Measurements from ENCODE around the gene PPP4R4.
"Not testable (repeated sequence)": the region's sequence is repeated elsewhere in the genome, so short reads cannot be mapped to it uniquely, and the experiment has no call there.

PPP4R4 gene

DNA sequence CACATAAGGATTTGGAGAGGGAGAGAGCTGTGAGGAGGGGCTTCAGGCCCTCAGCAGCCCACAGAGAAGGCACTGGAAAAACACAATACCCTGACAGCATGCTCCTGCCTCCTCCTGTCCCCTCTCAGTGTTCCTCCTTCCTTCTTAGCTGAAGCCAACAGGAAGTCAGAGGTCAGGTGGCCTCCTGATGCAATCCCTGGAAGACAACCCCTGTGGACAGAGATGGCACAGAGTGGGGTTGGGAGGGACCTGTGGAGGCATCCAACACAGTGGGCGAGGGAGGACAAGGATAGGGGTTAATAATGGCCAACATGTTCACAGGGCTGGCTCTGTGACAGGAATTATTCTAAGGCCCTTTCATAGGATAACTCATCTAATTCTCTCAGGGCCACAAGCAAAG, 29.4 kb upstream of the PPP4R4 start:
- no peak for DNase-seq

DNA sequence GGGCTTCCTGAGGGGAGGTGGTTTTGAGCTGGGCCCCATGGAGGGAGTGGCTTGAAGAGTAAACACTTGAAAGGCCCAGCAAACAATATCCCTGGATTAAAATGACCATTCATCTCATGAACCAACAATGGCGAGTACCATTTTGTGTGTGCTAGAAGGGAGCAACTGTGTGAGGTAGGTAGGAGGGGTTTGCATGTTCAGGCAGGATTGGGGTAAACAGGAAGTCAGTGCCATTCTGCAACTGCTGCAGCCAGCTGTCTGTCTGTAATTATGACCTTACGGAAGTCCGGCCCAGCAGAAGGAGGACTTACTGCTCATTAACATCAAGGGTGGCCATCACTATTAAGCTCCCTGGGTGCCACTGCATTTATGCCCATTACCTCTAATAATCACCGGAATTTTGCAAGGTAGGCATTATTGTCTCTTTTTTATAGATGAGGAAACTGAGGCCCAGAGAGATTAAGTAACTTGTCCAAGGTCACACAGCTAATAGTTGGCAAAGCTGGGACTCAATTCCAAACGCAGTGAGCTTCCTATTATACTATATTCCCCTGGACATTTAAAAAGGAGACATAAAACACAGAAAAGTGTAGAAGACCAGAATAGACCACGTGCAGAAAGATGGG, 28.1 kb upstream of the PPP4R4 start:
- DNase-seq: no peak

DNA sequence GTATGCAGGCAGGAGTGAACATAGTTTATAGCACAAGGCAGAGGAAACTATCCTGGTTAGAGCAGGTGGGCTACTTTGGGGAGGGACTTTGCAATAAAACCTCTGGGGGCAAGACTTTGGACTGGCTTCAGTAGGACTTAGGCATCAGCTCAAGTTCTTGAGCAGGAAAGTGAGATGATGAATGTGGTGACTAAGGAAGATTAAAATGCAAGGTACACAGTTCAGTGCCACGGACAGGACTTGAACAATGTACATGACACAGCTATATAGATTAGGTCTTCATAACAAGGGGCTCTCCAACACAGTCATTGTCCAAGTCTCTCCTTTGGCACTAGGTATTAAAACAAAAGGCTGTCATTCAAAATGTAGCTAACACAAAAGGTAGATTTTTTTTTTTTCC, 21.4 kb upstream of the PPP4R4 start:
- no peak for DNase-seq

DNA sequence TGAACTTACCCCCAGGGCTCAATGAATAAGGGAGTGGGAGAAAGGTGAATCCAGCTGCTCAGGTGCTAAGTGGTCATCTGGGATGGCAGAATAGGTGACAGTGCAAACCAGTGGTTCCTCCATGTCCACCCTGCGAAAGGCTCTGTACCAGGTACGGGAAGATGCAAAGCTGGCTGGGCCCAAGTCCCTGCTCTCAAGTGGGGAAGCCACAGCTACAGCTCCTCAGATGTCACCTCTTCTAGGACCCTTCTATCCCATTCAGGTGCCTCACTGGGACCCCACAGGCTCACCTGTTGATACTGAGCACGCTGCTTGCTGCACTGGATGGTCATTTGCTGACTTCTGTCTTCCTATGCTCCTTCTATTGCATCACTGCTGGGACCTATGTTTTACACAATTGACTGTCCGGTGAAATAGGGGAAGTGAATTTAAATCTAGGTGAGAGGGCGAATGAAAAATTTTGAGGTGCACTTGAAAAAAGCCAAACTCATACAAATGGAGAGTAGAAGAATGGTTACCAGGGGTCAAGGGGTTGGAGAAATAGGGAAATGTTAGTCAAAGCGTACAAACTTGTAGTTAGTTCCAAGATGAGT, 20.3 kb upstream of the PPP4R4 start:
- no peak for DNase-seq

DNA sequence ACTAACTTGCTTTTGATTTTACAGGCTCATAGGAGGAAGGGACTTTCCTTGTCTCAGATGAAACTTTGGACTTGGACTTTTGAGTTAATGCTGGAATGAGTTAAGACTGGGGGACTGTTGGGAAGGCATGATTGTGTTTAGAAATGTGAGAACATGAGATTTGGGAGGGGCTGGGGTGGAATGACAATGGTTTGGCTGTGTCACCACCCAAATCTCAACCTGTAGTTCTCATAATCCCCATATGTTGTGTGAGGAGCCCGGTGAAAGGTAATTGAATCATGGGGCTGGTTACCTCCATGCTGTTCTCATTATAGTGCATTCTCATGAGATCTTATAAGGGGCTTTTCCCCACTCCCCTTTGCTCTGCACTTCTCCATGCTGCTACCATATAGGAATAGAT, 18.0 kb upstream of the PPP4R4 start:
- not testable (repeated sequence) for DNase-seq

DNA sequence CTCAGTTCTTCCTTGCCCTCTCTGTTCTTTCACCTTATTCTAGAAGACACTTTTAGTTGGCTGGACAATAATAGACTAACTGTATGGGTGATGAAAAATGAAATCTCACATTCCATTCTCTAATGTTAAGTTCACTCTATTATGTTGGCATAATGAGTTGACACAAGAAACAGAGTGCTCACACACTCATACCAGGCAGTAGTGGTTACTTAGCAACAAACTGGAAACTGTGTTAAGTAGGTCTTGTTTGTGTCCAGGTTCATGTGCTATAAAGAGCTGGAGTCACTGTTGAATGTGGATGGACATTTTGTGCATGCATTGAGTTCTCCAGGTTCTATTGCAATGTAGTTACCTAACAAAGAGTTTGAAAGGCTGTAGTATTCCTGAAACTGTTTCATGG, 16.9 kb upstream of the PPP4R4 start:
- DNase-seq: no peak

DNA sequence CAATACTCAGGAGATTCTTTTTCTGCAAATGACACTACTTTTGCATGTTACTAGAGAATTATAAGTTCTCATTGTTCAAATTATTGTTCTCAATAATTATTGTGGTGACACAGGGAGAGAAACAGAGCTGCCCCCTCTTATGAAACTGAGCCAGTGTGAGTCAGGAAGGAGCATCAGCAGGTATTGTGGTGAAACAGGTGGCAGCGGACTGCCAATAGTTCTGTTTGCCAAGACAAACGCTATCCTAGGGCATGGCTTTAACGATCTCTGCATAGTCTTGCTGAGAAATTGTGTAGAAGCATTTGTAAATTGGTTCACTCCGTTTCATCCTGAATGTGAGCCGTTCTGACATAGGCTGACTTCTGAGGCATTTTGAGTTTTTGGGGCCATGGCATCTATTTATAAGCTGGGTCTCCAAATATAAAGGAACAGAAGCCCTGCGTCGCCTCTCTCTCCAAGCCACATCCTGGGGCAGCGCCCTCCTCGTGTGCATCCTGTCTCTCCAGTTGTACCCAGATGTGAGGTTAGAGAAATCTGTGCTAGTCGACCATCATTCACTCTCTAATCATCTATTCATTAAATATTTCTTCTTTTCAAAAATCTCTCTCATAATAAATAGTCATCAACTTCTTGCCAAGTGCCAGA, 15.8 kb upstream of the PPP4R4 start:
- no peak for DNase-seq

DNA sequence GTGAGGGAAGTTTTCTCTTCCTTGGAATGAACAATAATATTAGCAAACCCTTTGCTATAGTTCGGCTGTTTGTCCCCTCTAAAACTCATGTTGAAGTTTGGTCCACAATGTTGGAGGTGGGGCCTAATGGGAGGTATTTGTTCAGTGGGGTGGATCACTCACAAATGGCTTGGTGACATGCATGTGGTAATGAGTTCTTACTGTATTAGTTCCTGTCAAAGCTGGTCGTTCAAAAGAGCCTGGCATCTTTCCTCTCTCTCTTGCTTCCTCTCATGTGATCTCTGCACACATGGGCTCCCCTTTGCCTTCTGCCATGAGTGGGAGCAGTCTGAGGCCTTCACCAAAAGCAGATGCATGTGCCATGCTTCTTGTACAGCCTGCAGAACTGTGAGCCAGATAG, 13.1 kb upstream of the PPP4R4 start:
- no peak for DNase-seq

DNA sequence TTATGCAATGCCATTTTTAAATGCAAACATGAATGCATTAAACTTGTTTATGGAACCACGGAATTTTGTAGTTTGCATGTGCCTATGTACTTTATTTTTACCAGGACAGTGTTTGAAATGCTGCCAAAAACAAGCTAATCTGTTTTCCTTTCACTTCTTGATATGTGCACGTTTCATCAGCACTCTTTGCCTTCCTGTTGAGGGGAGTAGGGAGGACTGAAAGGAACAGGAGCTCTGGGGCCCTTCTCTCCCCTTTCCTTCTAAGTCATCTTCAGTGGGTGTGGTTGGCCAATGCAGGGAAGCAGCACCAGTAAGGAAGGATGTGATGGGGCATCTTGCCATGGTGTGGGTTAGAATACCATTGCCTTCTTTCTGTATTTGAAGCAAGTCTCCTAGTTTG, 12.1 kb upstream of the PPP4R4 start:
- DNase-seq: no peak

DNA sequence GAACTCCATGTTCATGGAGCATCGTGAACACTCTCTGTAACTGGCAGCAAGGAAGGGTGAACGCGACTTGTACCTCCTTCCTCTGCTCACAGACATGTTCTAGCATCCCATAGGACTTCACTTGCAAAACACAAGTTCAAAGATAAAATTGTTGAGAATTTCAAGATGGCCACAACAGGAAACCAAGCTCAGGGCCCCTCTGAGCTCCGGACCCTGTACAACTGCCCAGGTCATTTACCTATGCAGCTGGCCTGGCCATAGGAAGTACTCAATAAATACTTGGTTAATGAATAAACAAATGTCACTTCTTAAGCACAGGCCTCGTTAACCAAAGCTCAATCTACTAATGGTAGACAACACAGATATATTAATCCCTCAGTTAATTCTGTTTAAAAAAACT, 11.7 kb upstream of the PPP4R4 start:
- no peak for DNase-seq

DNA sequence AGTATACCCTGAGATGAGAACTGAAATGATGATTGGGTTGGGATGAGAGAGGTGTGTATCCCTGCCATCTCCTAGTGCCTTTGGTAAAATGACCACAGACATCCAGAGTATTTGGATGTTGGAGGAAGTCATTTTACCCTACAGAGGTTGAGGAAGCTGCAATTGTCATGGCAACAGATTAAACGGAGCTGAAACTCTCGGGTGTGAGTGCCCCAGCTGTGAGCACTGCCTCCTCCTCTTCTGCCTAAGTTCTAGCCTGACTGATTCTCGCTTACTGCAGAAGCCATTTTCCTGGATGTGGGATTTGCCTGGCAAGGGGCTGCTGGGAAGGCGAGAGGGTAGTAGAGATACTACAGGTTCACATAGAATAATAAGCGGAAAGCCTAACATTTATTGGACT, 10.3 kb upstream of the PPP4R4 start:
- DNase-seq: no peak

DNA sequence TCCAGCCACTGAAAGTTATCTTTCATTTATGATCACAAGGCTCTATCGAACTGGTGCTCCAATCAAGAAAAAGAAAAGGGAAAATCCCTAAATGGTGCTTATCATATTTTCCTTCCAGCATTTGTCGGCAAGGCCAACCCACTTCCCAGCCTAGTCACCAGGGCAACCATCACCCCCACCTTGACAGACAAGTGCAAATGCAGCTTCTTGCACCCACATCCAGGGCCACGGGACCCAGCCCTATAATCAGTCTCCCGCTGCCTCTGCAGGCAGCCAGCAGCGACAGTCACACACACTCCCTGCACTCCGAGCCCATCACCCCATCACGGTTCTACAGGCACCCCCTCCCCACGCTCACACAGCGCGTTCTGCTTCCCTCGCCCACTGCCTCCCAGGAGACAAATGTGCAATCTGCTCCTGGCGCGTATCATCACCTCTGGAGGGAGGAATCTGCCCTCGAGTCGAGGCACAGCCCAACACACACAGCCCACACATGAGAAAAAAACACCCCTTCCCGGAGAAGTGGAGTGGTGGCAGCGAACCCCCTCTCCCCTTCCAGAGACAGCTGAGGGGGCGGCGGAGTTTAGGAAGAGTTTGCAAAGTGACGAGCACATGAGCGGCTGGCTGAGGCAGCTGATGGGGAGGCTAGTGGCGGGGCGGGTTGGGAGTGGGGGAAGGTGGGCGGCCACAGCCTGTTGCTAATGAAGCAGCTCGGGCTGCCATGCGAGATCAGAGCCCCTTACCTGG, 9.3 kb upstream of the PPP4R4 start:
- DNase-seq: no peak

DNA sequence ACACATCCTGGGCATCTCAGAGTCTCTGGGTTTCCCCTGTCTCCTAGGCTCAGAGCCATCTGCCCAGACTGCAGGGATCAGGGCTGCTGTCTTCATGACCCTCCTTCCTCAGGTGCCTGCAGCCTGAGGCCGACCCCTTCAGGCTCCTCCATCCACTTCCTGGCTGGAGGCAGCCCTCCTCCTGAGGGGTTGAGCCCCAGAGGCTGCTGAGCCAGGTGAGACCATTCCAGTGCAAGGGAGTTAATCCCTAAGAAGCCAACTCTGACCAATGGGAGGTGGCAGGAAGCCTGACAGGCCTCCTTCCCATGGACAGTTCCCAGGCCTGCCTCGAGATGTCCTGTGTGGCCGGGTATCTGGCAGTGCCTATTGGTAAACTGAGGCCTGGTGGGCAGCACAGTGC, 8.4 kb upstream of the PPP4R4 start:
- no peak for DNase-seq

DNA sequence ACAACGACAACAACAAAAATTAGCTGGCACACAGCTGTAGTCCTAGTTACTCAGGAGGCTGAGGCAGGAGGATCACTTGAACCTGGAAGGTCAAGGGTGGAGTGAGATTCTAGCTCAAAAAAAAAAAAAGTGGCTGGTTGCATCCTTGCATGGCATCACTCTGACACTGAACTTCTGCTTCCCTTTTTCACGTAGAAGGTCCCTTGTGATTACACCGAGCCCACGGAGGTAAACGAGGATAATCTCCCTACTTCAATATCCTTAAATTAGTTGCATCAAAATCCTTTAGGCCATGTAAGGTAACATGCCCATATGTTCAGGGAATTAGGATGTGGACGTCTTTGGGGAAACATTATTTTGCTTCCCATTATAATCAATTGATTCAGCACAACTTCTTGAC, 4.0 kb upstream of the PPP4R4 start:
- DNase-seq: no peak

DNA sequence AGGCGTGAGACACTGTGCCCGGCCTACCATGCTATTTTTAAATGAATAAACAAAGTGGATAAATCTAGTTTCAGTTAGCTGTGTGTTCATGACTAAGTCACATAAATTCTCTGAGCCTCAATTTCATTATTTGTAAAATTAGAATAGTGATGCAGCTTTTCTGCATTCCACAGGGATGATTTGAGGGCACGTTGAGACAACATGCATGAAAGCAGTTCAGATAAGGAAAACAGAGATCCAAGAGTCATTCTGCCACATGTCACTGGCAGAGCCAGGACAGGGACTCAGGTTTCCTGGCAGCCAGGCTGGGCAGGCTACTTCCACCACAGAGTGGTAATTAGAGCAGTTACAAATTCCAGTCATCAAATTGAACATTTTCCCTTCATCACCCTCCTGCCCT, 2.9 kb upstream of the PPP4R4 start:
- DNase-seq: peak; percentile 42

DNA sequence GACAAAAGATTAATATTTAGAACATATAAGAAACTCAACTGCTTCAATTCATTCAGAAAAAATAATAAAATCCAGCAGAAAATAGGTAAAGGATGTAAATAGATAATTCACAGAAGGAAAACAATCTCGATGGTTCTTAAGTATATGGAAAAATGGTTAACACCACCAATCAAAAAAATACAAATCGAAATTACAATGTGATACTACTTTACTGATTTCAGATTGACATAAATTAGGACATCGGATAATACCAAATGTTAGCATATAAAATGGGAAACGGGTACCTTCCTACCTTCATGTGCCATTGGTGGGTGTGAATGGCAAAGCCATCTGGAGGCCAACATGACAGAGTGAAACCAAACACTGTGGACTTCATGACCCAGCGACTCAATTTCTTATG, 1.6 kb upstream of the PPP4R4 start:
- DNase-seq: no peak

DNA sequence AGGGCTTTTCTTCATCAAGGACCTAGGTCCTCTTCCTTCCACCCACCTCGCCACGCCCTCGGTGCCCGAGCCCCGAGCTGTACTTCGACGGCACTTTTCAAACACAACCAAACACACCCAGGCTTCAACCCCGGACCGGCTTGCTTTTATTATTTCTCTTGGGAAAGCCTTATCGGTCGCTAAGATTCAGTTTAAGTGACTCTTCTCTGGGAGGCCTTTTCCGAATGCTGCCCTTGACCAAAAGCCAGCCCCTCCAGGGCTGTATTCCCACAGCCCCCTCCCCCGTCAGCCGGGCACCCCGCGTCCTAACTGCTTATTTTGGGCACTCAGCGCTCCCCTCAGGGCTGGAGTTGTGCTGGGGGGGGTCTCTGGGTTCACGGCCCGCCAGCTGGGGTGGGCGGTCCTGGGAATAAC, 644 bp upstream of the PPP4R4 start:
- no peak for DNase-seq

DNA sequence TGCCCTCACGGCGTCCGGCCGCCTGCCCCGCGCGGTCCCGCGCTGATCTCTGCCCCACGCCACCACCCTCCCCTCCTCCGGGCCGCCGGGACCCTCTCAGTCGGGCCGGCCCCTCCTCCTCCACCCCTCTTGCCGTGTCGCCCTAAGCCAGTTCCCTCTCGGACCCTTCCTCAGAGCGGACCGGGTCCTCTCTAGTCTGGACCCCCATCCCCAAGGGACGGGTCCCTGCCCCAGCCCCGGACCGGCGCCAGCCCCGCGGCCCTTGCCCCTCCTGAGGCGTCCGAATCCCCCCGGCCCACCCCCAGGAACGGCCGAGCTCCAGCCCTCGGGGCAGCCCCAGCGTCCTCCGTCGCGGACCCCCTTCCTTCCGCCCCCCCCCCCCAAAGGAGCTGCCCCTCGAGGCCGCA, 485 bp downstream of the PPP4R4 start:
- DNase-seq: no peak

DNA sequence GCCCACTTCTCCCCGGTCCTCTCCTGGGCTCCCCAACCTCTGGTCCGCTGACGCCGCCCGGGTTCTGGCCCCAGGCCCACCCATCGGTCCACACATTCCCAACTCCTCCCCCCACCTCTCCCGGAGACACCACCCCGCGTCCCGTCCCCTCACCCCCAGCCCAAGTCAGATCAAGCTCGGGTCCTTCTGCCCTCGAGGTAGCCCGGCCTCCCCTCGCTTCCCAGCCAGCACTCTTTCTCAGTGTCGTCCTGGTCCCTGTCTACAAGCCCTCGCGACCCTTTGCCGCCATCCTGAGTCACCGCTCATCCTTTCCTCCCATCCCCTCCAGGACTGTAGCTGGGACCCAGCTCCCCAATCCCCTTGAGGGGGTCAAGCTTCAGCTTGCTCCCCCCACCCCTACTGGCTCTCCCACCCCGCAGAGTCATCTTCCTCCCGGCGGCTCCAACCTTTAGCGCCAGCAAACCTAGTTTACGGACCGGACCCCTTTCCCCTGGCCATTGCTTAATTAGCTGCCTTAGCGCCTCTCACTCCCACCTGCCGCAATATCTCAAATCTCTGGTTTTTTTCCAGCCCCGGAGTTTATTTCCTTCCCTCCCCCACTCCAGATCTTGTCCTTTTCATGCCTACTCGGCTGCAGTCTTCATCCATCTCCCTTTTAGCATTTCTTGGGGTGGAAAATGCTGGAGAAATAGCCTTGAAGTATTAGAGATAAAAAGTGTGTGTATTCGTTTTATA, 1.1 kb downstream of the PPP4R4 start:
- no peak for DNase-seq

DNA sequence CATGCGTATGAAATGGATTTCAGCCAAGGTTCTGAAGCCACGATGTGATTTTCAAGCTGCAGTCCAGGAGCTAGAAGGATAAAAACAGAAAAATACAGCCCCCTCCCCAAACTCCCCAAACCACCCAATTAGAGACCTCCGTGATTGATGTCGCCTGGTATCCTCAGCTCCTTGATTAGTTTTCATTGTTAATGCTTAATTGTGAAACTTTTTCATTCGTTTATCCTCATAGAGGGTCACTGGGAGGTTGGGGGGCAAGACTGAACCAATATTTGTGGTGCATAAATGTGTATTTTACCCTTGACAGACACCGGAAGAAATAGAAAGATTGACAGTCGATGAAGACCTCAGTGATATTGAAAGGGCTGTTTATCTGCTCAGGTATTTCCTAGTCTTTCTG, 1.6 kb downstream of the PPP4R4 start:
- DNase-seq: no peak

DNA sequence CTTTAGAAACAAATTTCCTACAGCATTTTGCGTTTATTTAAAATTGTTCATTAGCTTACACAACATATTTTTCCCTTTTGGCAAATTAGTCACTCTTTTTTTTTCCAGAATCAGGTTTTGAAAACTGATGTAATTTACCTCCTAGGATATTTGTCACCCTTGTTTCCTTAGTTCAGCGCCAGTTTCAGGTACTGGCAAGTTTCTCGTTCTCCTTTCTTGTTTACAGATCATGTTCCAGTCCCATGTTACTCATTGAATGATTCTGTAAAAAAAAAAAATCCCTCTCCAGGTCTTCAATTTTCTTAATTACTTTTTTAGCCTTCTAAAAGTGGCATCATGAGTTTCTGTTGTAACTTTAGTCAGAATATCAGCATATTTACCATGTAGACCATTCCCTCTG, 2.7 kb downstream of the PPP4R4 start:
- DNase-seq: no peak

DNA sequence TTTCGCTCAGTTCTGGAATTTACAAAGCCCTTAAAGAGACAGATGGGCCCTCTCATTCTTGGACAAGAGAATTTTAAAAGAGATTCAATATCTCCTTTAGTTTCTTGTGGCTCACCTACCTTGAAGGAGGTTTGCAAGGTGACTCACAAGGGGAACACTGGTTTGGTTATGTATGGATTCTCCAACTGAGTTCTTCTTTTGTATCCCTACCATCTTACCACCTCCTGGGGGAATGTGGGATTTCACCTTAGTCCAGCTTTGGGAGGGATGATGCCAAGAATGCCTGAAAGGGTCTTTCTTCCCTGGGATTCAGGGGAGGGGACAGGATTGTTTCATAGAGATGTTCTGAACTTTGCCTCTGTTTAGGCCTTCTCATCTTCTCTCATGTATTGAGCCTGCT, 3.7 kb downstream of the PPP4R4 start:
- no peak for DNase-seq

DNA sequence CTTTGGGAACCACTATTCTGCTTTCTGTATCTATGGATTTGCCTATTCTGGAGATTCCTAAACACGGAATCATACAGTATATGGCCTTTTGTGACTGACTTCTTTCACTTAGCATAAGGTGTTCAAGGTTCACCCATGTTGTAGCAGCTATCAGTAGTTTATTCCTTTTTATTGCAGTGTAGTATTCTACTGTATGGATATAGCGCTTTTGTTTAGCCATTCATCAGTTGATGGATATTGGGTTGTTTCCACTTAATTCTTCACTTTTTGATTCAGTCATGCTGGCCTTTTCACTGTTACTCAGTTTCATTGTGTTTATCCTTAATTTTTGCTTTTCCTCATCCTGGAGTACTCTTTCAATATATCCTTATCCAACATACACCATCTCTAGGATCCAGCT, 5.1 kb downstream of the PPP4R4 start:
- no peak for DNase-seq
